HK-2 (cell line): ENCODE measurements around the gene BABAM1.
"Not testable (repeated sequence)": the region's sequence is repeated elsewhere in the genome, so short reads cannot be mapped to it uniquely, and the experiment has no call there.

Experiments
- DNase-seq: peaks from one replicate; pipeline ENCODE4 v3.0.0-alpha.2; 2018; ENCODE audit not compliant: unreplicated experiment

Gene BABAM1

GRCh38 chr19:17268754-17269153, 1.5 kb downstream of the BABAM1 start:
- no peak for DNase-seq

- not testable (repeated sequence) for DNase-seq
Observed at GRCh38 chr19:17274892-17275291, 7.6 kb downstream of the BABAM1 start.

DNA sequence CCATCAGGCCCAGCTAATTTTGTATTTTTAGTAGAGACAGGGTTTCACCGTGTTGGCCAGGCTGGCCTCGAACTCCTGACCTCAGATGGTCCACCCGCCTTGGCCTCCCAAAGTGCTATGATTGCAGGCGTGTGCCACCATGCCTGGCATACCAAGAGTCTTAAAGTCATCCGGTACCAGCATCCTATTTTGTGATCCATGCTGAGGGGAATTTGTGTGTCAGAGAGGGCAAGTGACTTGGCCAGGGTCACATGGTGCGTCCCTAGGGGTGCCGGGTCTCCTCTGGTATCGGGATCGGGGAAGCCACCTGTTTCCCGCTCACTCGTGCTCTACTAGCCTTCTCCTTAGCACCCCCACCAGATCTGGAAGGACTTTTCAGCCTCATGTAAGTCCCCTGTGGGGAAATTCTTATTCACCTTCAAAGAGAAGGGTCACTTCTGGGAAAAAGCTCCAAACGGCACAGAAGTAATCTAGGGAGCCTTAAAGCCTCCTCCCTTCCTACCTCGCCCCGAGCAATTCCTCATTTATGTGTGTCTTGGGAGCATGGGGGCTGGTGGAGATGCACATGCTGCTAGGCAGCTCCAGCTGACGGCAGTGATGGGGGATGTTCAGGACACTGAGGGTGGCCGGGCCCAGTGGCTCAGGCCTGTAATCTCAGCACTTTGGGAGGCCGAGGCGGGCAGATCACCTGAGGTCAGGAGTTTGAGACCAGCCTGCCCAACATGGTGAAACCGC, 8.4 kb downstream of the BABAM1 start:
- DNase-seq: no peak

GRCh38 chr19:17279436-17279835, 12.2 kb downstream of the BABAM1 start:
- DNase-seq: no peak

DNA sequence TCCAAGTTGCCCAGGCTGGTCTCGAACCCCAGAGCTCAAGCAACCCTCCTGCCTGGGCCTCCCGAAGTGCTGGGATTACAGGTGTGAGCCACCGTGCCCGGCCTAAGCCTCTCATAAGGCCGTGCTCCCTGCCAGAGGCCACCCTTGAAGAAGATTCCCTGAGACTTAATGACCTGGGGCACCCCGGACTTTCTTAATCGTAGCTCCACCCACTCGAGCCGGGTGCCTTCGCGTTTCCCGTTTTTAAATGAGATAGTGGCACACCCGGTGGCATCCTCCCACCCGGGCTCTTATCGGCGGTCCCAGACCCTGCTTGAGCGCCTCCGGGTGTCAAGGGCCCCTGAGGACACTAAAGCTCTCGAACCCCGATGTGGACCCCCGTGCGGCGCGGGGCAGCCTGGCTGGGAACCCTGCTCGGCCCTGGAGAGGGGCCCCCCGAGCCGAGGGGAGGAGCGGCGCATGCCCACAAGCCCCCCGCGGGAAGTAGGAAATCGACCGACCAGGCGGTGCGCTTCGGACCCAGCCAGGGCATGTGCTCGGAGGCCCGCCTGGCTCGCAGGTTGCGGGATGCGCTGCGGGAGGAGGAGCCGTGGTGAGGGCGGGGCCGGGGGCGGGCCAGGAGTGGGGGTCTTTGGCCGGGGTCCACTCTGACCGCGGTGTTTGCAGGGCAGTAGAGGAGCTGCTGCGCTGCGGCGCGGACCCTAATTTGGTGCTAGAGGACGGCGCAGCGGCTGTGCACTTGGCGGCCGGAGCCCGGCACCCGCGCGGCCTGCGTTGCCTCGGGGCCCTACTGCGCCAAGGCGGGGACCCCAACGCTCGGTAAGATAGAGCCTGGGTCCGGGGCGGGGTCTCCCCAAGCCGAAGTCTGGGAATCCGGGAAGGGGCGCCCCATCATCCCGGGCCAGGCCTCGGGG, 14.4 kb downstream of the BABAM1 start, which contains the start of gene ANKLE1:
TSS of gene ANKLE1 (plus strand) at position 511 of the 914 bp plus-strand sequence. CDS start at position 531, 20 bp downstream.
- peak; percentile 80 for DNase-seq

- DNase-seq: peak; percentile 96
Observed at GRCh38 chr19:17282488-17283125, 15.4 kb downstream of the BABAM1 start.

- no peak for DNase-seq
Observed at GRCh38 chr19:17283504-17283996, 16.3 kb downstream of the BABAM1 start.

GRCh38 chr19:17285415-17286135, 18.3 kb downstream of the BABAM1 start:
- DNase-seq: no peak

- DNase-seq: no peak
Observed at GRCh38 chr19:17286263-17286662, 19.0 kb downstream of the BABAM1 start.

DNA sequence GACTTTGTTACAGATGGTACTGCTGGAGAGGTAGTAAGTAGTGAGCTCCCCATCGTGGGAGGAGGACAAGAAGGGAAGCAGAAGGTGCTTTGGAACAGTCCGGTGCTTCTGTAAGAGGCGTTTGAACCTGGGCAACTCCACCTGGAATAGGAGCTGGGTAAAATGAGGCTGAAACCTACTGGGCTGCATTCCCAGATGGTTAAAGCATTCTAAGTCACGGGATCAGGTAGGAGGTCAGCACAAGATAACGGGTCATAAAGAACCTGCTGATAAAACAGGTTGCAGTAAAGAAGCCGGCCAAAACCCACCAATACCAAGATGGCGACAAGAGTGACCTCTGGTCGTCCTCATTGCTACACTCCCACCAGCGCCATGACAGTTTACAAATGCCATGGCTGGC, 19.5 kb downstream of the BABAM1 start:
- DNase-seq: no peak

DNA sequence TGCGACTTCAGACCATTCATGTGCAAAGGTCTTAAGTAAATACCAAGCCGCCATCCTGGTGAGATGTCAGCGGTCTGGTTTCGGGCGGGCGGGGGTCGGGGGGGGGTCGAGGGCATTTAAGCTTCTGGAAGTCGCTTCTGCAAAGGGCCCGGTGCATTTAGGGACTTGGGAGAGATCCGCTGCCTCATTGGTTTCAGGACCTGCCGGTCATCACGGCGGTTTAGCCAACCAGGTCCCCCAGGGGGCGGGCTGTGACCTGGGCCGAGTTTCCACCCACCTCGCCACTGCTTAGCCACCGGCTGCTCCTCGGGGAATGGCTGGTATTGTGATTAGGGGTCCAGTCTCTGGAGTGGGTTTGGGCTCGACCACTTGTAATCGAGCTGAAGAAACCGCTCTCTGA, 22.2 kb downstream of the BABAM1 start:
- no peak for DNase-seq

DNA sequence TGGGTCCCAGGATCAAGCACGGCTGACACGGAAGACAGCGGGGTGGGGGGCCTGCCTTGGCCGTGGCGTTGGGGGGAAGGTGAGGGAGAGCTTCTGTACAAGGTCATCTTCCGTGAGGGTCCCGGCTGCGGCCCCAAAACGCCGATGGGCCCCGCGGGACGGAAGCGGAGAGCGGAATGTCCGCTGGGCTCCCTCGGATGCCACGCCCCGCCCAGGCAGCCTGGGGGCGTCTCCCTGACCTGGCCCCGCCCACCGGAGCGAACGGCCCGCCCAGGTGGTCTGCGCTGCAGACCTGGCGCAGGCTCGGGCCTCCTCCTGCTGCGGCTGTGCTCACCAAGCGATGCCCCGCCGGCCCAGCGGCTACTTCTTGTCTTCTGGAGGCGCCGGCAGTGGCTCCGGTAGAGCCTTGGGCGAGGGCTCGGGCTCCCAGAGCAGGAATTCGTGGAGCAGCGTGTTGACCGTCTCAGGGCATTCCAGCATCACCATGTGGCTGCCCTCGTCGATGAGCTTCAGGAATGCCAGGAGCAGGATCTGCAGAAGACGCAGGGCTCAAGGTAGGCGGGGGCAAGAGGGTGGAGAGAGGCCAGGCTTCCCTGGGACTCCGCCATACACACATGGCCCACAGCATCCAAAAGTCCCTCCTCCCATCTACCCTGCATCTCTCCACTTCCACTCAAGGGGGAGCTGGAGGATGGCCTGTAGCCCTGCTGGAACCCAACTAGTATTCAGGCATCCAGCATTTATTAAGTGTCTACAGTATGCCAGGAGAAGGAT, 25.2 kb downstream of the BABAM1 start:
- peak; percentile 18 for DNase-seq

DNA sequence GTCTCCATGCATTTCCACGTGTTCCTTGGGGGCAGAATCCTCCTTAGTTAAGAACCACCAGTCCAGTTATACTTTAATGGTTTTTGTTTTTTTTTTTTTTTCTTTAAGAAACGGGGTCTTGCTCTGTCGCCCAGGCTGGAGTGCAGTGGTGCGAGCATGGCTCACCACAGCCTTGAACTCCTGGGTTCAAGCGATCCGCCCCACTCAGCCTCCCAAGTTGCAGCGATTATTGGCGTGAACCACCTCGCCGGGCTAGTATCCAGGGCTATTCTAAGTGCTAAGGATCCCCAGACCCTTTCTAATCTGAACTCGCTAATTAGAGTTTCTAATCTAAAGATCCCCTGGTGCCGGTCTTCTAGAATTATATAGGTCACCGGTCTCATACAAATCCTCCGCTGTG, 26.4 kb downstream of the BABAM1 start:
- DNase-seq: no peak

DNA sequence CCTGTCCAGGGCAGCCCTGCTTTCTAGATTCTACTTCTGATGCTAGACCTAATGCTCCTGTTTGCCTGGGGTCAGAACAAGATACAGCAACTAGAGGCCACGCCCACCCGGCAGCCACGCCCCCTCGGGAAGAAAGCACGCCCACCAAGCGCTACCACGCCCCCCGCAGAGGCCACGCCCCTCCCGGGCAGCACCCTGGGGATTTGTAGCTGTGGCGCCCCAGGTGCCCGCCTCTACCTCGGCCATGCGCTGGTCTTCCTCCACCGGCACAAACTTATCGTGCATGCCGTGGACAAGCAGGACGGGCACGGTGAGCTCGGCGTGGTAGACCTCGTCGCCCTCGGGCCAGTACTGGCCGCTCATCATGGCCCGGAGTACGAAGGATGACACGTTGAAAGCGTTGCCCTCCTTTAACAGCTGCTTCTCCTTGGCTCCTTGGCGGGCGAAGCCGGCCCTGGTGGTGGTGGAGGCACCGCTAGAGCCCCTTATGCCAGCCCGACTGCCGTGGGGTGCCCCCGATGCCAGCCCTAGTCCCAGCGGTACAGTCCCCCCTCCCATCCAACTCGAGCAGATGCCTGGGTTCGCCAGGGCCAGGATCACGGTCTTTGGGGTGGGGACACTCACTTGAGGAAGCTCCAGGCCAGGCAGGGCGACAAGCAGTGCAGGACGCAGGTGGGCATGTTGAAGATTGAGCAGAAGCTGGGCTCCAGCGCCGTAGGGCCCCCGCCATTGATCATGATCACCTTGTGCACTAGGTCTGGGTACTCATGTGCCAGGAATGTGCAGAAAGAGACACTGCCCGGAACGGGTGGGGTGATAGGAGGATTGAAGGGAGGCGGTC, 27.0 kb downstream of the BABAM1 start:
- DNase-seq: no peak

DNA sequence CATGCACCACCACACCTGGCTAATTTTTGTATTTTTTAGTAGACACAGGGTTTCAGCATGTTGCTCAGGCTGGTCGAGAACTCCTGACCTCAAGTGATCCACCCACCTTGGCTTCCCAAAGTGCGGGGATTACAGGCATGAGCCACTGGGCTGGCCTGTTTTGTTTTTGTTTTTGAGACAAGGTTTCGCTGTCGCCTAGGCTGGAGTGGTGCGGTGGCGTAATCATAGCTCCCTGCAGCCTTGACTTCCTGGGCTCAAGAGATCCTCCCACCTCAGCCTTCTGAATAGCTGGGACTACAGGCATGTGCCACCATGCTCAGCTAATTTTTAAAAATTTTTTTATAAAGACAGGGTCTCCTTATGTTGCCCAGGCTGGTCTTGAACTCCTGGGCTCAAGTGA, 28.3 kb downstream of the BABAM1 start:
- not testable (repeated sequence) for DNase-seq

- peak; percentile 55 for DNase-seq
Observed at GRCh38 chr19:17296273-17296672, 29.0 kb downstream of the BABAM1 start.

- no peak for DNase-seq
Observed at GRCh38 chr19:17296976-17297375, 29.7 kb downstream of the BABAM1 start.

GRCh38 chr19:17300992-17301619, 33.9 kb downstream of the BABAM1 start:
- no peak for DNase-seq
